ENCODE data around the gene GOLGA1. TPM values are rescaled to one million over a fixed set of nuclear protein-coding genes. Genes with fewer than 3 reads are reported as not detected.

The GOLGA1 gene
- total and polyA plus RNA-seq, 2 of the 13 experiments (the other 11 are each of a cell fraction or from before 2014, with no cell fraction given) = 12.7 to 15.9 TPM

DNA sequence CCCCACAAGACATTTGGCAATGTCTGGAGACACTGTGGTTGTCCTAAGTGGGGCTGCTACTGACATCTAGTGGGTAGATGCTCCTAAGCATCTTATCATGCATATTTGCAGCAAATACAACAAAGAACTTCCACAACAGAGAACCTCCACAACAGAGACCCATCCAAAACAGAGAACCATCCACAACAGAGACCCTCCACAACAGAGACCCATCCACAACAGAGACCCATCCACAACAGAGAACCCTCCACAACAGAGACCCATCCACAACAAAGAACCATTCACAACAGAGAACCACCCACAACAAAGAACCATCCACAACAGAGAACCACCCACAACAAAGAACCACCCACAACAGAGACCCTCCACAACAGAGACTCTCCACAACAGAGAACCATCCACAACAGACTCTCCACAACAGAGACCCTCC is 46.1 kb downstream of the GOLGA1 start:
- Histone ChIP-seq H3K27me3 (ENCODE audit: control insufficient read depth in 1 of 2, insufficient read depth in 2 of 2, low read length in 2 of 2) (no peaks in the 10 kb centered on the region), H3K4me3 (replicated peaks in 1 of 3; ENCODE audit: insufficient read depth in 1 of 3, low read depth in 2 of 3, low read length in 3 of 3) (no peak overlapping the region), H3K9me3 (ENCODE audit: low read length) (no peaks in the 10 kb centered on the region), H3K9ac (ENCODE audit: insufficient read depth, low read depth, low read length) (no peak overlapping the region), H3K27ac (ENCODE audit: extremely low read length, insufficient read depth, low read length) (no peak overlapping the region), H4K20me1 (ENCODE audit: insufficient read depth, low read length) (no peaks in the 10 kb centered on the region), H3K4me1 (ENCODE audit: insufficient read depth, low read length) (peaks cover 23% of the 10 kb centered on the region), H3K36me3 (replicated peaks in 1 of 2; ENCODE audit: control insufficient read depth in 1 of 2, insufficient read depth in 2 of 2, low read length in 2 of 2) (peaks cover 13 to 44% of the 10 kb centered on the region in 2 experiments; a peak in 4 of 5 replicates), H3K79me2 (ENCODE audit: insufficient read depth, low read length) (no peaks in the 10 kb centered on the region), H3K4me2 (ENCODE audit: low read depth, low read length) (no peak overlapping the region), H2AFZ (ENCODE audit: low read length) (no peak overlapping the region)
- TF ChIP-seq STAG1 (CRISPR knock-in tag; IDR thresholded peaks at IDR 0.05) (peak; percentile 56), KLF9 (CRISPR knock-in tag; IDR thresholded peaks at IDR 0.05; ENCODE audit: low read depth) (no peak), ZNF713 (CRISPR knock-in tag; IDR thresholded peaks at IDR 0.05) (no peak), RAD21 (CRISPR knock-in tag; IDR thresholded peaks at IDR 0.05) (peak; percentile 21; the same call in 1 of the 2 replicates), PHF8 (CRISPR knock-in tag; IDR thresholded peaks at IDR 0.05) (no peak), TEAD3 (CRISPR knock-in tag; optimal IDR thresholded peaks at IDR 0.05; ENCODE audit: borderline replicate concordance) (peak; percentile 38), TBL1XR1 (IDR thresholded peaks at IDR 0.05; ENCODE audit: borderline replicate concordance, low read length, partially characterized antibody) (no peak)
- TF ChIP-seq, protein P1, sequence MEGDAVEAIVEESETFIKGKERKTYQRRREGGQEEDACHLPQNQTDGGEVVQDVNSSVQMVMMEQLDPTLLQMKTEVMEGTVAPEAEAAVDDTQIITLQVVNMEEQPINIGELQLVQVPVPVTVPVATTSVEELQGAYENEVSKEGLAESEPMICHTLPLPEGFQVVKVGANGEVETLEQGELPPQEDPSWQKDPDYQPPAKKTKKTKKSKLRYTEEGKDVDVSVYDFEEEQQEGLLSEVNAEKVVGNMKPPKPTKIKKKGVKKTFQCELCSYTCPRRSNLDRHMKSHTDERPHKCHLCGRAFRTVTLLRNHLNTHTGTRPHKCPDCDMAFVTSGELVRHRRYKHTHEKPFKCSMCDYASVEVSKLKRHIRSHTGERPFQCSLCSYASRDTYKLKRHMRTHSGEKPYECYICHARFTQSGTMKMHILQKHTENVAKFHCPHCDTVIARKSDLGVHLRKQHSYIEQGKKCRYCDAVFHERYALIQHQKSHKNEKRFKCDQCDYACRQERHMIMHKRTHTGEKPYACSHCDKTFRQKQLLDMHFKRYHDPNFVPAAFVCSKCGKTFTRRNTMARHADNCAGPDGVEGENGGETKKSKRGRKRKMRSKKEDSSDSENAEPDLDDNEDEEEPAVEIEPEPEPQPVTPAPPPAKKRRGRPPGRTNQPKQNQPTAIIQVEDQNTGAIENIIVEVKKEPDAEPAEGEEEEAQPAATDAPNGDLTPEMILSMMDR (CRISPR knock-in tag; IDR thresholded peaks at IDR 0.05) = peak; percentile 59
- TF ChIP-seq, protein P2, sequence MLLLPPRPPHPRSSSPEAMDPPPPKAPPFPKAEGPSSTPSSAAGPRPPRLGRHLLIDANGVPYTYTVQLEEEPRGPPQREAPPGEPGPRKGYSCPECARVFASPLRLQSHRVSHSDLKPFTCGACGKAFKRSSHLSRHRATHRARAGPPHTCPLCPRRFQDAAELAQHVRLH (CRISPR knock-in tag; IDR thresholded peaks at IDR 0.05; ENCODE audit: borderline replicate concordance, low read depth) = no peak
- intact Hi-C loops (cut with micrococcal nuclease; ENCODE audit: unreplicated experiment) = no loop called here
- DNase-seq (ENCODE audit: low spot score) (peak; percentile 12), ATAC-seq (no peak; the same call in 2 of the 3 replicates), FAIRE-seq (peak; percentile 77)
- BruUV-seq (replicated peaks) = no TSS peak
- CTCF ChIA-PET (ENCODE audit: low intra/inter-chr PET ratio, low total read pairs) = no interaction called here
- POLR2A ChIA-PET = no interaction called here
- in situ Hi-C loops (cut with HindIII; ENCODE audit: extremely low pct_ligation_motif_present, low pct_unique_long_range_greater_than_20kb) = no loop called here

Data from HepG2 (cell line).